DMS153 (cell line): Measurements from ENCODE around the gene FRRS1.
A peak's percentile ranks its signal among the peaks of the same experiment; 100 is the strongest.

Experiments
- DNase-seq: peaks from one replicate; lab custom pipeline; 2025; lab: John Stamatoyannopoulos, UW

Gene FRRS1

GRCh38 chr1:99731384-99731783 is 35.1 kb downstream of the FRRS1 start:
- no peak for DNase-seq

GRCh38 chr1:99728494-99729235 is 37.8 kb downstream of the FRRS1 start:
- no peak for DNase-seq

DNA sequence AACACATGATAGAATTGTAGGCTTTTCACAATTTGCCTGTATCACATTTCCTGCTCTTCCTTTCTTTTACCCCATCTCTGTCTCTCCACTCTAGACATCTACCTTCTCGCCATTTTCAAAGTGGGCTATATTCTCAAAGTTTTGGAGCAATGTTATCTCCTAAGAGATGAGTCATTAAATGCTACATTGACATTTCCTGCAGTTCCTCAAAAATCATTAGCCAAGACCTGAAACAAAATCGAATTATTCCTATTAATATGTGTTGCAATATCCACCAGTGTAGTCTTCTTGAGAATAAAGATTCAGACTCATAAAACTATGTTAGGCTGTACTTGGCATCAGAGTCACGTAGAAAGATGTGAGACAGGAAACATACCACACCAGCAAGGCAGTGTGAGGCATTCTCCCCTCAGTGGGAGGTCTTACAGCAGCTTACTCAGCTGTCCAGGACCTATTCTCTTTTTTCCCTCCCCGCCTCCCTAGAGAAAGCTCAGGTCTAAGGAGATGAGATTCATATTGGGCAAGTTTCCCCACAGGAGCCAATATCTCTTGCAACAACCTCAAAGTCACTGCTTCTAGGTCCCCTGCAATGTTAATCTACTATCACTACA is 38.8 kb downstream of the FRRS1 start:
- no peak for DNase-seq

DNA sequence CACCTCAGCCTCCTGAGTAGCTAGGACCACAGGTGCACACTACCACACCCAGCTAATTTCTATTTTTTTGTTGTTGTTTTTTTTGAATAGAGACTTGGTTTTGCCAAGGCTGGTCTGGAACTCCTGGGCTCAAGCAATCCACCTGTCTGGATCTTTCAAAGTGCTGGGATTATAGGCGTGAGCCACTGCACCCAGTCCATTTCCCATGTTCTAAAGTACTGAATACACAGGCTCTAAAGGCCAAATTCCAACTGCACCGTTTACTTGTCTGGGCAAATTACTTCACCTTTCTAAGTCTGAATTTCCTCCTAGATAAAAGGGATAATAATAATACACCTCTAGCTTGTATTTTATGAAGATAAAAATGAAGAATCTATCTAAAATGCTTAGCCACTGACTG is 39.6 kb downstream of the FRRS1 start:
- no peak for DNase-seq

GRCh38 chr1:99726407-99726806 is 40.0 kb downstream of the FRRS1 start:
- DNase-seq = no peak

- no peak for DNase-seq
Observed at GRCh38 chr1:99725996-99726395, 40.4 kb downstream of the FRRS1 start.

GRCh38 chr1:99723251-99723650 is 43.2 kb downstream of the FRRS1 start:
- no peak for DNase-seq

GRCh38 chr1:99717005-99717404 is 49.4 kb downstream of the FRRS1 start:
- DNase-seq = no peak

DNA sequence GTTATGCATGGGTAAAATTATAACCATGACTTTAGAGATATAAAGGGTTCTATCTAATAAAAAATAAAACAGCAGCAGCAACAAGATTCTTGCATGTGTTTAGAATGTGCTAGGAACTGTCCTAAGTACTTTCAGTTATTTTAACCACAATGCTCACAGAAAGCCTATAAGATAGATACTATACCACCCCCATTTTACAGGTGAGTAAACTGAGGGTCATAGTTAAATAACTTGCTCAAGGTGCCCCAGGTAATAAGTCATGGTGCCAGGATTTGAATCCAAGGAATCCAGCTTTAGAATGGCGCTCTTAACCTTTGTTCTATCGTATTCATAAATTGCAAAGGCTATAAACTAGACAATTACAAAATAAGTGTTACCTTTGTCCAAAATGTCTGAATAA is 53.4 kb downstream of the FRRS1 start:
- no peak for DNase-seq

GRCh38 chr1:99710994-99711393 is 55.4 kb downstream of the FRRS1 start:
- no peak for DNase-seq

DNA sequence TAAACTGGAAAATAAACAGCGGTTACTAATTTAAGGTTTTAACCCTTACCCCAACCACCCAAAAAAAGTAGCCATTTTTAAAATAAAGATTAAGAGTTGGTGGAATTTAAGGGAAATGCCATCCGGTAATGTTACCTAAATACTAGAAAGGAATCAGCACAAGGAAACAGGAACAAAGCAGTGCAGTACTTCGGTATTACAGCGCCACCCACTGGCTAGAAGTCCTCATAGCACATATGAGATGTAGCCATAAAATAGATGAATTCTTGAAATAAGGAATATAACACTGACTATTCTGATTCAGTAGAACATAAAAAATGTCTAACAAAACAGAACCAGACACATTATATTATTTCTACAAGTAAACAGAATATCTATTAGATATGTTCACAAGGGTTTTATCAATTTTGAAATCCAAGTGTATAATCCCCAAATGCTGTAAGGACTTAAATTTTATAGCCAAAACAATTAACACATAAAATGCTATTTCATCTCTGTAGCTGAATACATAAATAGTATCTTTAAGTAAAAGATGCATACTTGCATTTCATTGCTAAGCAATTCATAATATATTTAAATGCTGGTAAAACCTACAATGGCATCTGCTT is 58.8 kb downstream of the FRRS1 start:
- DNase-seq = no peak

DNA sequence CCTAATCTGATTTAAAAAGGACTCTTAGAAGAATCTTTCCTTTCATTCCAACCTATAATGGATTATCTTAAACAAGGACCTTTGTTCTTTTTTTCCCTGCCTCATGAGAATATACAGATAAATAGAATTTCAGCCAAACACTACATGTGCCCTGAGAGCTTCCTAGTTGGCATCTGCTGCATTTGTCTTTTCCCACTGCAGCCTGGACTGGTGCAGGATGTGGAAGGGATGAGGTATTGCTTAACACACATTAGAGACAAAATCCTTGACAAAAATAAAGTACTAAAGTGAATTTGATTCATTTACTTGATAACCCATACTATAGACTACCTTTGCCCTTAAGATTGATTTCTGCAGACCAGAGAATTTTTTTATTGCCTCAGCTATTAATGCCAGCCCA is 61.0 kb downstream of the FRRS1 start:
- no peak for DNase-seq

DNA sequence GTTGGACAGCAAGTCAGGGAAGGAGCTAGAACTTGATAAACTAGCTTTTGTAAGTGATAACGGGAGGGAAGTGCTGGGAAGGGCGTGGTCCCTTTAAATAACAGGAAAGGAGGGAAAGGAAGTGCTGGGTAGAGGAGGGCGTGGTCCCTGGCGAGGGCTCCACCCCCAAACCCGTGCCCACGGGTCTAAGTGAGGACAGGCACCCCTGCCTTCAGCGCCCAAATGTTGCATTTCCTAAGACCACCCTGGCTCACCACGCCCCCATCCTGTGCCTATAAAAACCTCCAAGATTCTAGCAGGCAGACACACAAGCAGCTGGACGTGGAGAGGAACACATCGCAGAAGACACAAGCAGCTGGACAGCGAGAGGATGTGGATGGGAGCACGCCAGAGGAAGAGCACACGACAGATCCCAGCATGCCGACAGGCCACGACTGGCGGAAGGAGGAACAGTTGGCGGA is 62.0 kb downstream of the FRRS1 start:
- no peak for DNase-seq

GRCh38 chr1:99702221-99702620 is 64.2 kb downstream of the FRRS1 start:
- DNase-seq = no peak

DNA sequence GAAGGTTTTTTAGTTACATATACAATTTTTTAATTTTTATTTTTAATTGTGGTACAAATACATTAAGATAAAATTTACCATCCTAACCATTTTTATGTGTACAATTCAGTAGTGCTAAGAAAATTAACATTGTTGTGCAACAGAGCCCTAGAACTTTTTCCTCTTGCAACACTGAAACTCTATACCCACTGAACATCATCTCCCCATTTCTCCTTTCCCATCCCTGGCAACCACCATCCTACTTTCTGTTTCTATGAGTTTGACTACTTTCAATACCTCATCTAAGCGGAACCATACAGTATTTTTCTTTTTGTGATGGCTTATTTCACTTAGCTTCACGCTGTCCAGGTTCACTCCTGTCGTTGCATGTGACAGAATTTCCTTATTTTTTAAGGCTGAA is 66.4 kb downstream of the FRRS1 start:
- no peak for DNase-seq

- no peak for DNase-seq
Observed at GRCh38 chr1:99697580-99697979, 68.9 kb downstream of the FRRS1 start.

DNA sequence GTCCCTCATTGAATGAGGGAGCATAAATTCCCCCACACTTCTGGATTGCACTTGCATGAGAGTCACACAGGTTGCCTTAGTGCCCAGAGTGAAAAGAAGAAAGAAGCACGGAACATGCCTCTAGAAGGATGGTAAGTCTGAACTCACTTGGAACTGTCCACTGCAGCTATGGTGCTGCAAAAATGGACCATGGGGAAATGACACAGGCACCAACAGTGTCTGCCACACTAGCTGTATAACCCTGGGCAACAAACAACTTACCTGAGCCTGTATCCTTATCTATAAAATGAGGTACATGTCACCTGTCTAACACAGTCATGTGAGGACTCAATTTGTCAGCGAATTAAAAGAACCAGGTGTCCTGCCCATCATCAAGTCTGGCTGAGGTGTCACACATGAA is 69.8 kb downstream of the FRRS1 start:
- no peak for DNase-seq

GRCh38 chr1:99691175-99691574 is 75.3 kb downstream of the FRRS1 start:
- DNase-seq = no peak

DNA sequence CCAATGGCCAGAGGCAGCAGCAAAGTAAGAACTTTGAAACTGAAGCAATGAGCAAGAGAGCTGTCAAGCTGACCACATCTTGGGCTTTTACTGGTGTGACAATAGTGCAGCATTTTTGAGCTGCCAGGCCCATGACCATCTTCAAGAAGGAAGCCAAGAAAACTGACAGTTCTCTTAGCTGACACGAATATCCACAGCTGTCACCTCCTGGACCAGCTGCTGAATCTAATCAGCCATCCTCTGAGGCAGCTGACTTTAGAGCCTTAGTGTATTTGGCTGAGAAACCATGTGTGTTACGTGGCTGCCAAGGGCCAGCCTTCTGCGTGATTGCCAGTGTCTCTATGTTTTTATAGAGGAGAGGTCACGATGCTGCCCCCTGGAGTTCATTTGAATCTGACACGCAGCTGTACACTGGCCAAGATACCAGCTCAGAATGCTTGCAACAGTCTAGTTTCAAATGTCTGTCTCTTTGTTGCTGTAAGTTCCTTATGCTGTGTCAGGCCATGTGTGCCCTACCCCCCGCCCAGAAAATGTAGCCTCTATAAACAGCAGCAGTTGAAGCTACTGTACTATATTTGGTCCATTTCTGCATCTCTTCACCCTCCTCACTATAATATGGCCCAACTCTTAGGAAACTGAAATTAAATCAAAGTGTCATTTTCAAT is 80.8 kb downstream of the FRRS1 start:
- DNase-seq = peak; percentile 53

GRCh38 chr1:99682291-99682751 is 84.1 kb downstream of the FRRS1 start:
- DNase-seq = no peak

DNA sequence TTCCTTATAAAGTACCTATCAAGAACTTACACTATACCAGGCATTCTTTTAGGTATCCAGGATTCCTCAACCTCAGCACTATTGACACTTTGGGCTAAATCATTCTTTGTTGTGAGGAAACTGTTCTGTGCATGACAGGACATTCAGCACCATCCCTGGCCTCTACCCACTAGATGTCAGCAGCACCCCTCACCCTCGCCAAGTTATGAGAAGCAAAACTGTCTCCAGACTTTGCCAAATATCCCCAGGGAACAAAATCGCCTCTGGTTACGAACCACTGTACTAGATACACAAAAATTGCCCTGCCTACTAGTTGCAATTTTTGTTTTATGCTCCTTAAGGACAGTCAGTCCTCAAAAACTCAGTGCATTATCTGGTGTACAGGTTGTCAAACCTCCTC is 84.9 kb downstream of the FRRS1 start:
- no peak for DNase-seq

- no peak for DNase-seq
Observed at GRCh38 chr1:99680270-99680669, 86.2 kb downstream of the FRRS1 start.

GRCh38 chr1:99677416-99677815 is 89.0 kb downstream of the FRRS1 start:
- no peak for DNase-seq
